SH-SY5Y (cell line): ENCODE results near the gene PIGC.

Source experiments
- GATA2 ChIP-seq: IDR thresholded peaks from 2 replicates; pipeline ENCODE4 v1.6.1; 2011; ENCODE audit warnings: mild to moderate bottlenecking, low read depth, low read length
- GATA3 ChIP-seq: IDR thresholded peaks from 2 replicates; pipeline ENCODE4 v1.6.1; 2011; ENCODE audit warnings: low read depth, mild to moderate bottlenecking, low read length, moderate library complexity

- TF ChIP-seq GATA3 (no peak), GATA2 (no peak)
Measured at GRCh38 chr1:172487550-172487949, 43.7 kb upstream of the PIGC start.
